Suprapubic skin (tissue), 4 donors: ENCODE measurements around the gene WASF2. TPM values are rescaled to one million over a fixed set of nuclear protein-coding genes. Genes with fewer than 3 reads are reported as not detected.

Experiments used
- DNase-seq, 2 donors: peaks; one replicate each; pipeline ENCODE4 v3.0.0-alpha.2; 2019; ENCODE audit warnings: low spot score in 2 of 2
- H3K27ac ChIP-seq: fragments of 200-600 bp; sonication (generic); one replicate; pipeline ENCODE4 v1.5.1; 2019
- H3K27me3 ChIP-seq: fragments of 200-600 bp; sonication (generic); one replicate; pipeline ENCODE4 v1.5.1; 2019
- H3K36me3 ChIP-seq: fragments of 200-600 bp; sonication (generic); one replicate; pipeline ENCODE4 v1.5.1; 2019
- H3K4me1 ChIP-seq: fragments of 200-600 bp; sonication (generic); one replicate; pipeline ENCODE4 v1.5.1; 2019
- H3K4me3 ChIP-seq: fragments of 200-600 bp; sonication (generic); one replicate; pipeline ENCODE4 v1.5.1; 2019; ENCODE audit warnings: mild to moderate bottlenecking
- H3K9me3 ChIP-seq: fragments of 200-600 bp; sonication (generic); one replicate; pipeline ENCODE4 v1.5.1; 2019
- EP300 ChIP-seq: sonication (generic); formaldehyde crosslinking; IDR thresholded peaks from one replicate; pipeline ENCODE4 v1.6.1; 2017; ENCODE audit warnings: antibody characterized with exemption
- POLR2A ChIP-seq, 2 donors: fragments of 450-650 bp; IDR thresholded peaks; one replicate each; pipeline ENCODE4 v1.6.1; 2017; ENCODE audit warnings: antibody characterized with exemption in 2 of 2, mild to moderate bottlenecking in 2 of 2, moderate library complexity in 2 of 2
- POLR2AphosphoS5 ChIP-seq, 3 donors: sonication (generic); formaldehyde crosslinking; IDR thresholded peaks; one replicate each; pipeline ENCODE4 v1.6.1; 2017; ENCODE audit warnings: antibody characterized with exemption in 3 of 3
- WGBS: methylation state at CpG from one replicate; pipeline ENCODE4 v1.1.5; 2018; 5-methylcytosine and 5-hydroxymethylcytosine counted together
- total RNA-seq, 4 donors: library from RNA; depleted of rRNA; stranded (reverse); fragments of >200 nt; gene quantifications; one replicate each; pipeline ENCODE4 v1.1.0, GENCODE V29; 2016
- TF ChIP-seq, protein P1 (sequence below), 2 donors: fragments of 200-600 bp in 1 of 2; fragments of 450-650 bp in 1 of 2; sonication (generic) in 1 of 2; IDR thresholded peaks; one replicate each; pipeline ENCODE4 v1.5.1; 2016 to 2019; ENCODE audit warnings: antibody characterized with exemption in 2 of 2, mild to moderate bottlenecking in 1 of 2, moderate library complexity in 1 of 2

The WASF2 gene
- total RNA-seq, 4 donors from 2014 or later: 69.0 to 96.0 (median 90.4) TPM

- Histone ChIP-seq H3K36me3 (no peaks in the 10 kb centered on the region), H3K4me1 (peaks cover 58% of the 10 kb centered on the region), H3K9me3 (no peaks in the 10 kb centered on the region), H3K4me3 (peak overlapping the region; percentile 72), H3K27ac (peak overlapping the region; percentile 95), H3K27me3 (no peaks in the 10 kb centered on the region)
- 0% methylated on average over 5 of the region's 26 CpGs for WGBS
- DNase-seq: no peak
- TF ChIP-seq, protein P1, sequence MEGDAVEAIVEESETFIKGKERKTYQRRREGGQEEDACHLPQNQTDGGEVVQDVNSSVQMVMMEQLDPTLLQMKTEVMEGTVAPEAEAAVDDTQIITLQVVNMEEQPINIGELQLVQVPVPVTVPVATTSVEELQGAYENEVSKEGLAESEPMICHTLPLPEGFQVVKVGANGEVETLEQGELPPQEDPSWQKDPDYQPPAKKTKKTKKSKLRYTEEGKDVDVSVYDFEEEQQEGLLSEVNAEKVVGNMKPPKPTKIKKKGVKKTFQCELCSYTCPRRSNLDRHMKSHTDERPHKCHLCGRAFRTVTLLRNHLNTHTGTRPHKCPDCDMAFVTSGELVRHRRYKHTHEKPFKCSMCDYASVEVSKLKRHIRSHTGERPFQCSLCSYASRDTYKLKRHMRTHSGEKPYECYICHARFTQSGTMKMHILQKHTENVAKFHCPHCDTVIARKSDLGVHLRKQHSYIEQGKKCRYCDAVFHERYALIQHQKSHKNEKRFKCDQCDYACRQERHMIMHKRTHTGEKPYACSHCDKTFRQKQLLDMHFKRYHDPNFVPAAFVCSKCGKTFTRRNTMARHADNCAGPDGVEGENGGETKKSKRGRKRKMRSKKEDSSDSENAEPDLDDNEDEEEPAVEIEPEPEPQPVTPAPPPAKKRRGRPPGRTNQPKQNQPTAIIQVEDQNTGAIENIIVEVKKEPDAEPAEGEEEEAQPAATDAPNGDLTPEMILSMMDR (IDR thresholded peaks at IDR 0.05): no peak
- TF ChIP-seq POLR2AphosphoS5 (IDR thresholded peaks at IDR 0.05): no peak
- no peak for TF ChIP-seq POLR2A (IDR thresholded peaks at IDR 0.05)
- TF ChIP-seq EP300: no peak
These were observed 430 bp downstream of the WASF2 start for GRCh38 chr1:27489501-27489972.

GRCh38 chr1:27487966-27488884 lies 1.7 kb downstream of the WASF2 start:
- no peaks in the 10 kb centered on the region for H3K36me3 ChIP-seq
- TF ChIP-seq, protein P1 (IDR thresholded peaks at IDR 0.05): no peak
- TF ChIP-seq POLR2AphosphoS5 (IDR thresholded peaks at IDR 0.05): no peak
- no peak for TF ChIP-seq POLR2A (IDR thresholded peaks at IDR 0.05)
- TF ChIP-seq EP300: no peak
- peak overlapping the region; percentile 95 for H3K27ac ChIP-seq
- H3K4me1 ChIP-seq: peaks cover 65% of the 10 kb centered on the region
- WGBS: 4% methylated on average over 6 of the region's 6 CpGs
- H3K4me3 ChIP-seq: peak overlapping the region; percentile 72
- peak in 1 of 2 donors; percentile 18 for DNase-seq
- no peaks in the 10 kb centered on the region for H3K9me3 ChIP-seq
- H3K27me3 ChIP-seq: no peaks in the 10 kb centered on the region

GRCh38 chr1:27485363-27485762 lies 4.6 kb downstream of the WASF2 start:
- WGBS: 100% methylated on average over 1 of the region's 1 CpG
- Histone ChIP-seq H3K27ac (no peak overlapping the region), H3K9me3 (no peaks in the 10 kb centered on the region), H3K27me3 (no peaks in the 10 kb centered on the region), H3K4me1 (peaks cover 60% of the 10 kb centered on the region), H3K4me3 (no peak overlapping the region), H3K36me3 (no peaks in the 10 kb centered on the region)
- TF ChIP-seq POLR2A (IDR thresholded peaks at IDR 0.05) (no peak), EP300 (no peak)
- DNase-seq: no peak

- DNase-seq: no peak
- no peaks in the 10 kb centered on the region for H3K36me3 ChIP-seq
- H3K27me3 ChIP-seq: no peaks in the 10 kb centered on the region
- peaks cover 66% of the 10 kb centered on the region for H3K4me1 ChIP-seq
- H3K9me3 ChIP-seq: no peaks in the 10 kb centered on the region
- WGBS: 93% methylated on average over 2 of the region's 2 CpGs
- no peak overlapping the region for H3K27ac ChIP-seq
- no peak overlapping the region for H3K4me3 ChIP-seq
- TF ChIP-seq POLR2AphosphoS5 (IDR thresholded peaks at IDR 0.05): no peak
- TF ChIP-seq POLR2A (IDR thresholded peaks at IDR 0.05): no peak
- TF ChIP-seq, protein P1 (IDR thresholded peaks at IDR 0.05): no peak
- no peak for TF ChIP-seq EP300
These were observed 6.3 kb downstream of the WASF2 start for GRCh38 chr1:27483659-27484058.

GRCh38 chr1:27481994-27482620 lies 7.9 kb downstream of the WASF2 start:
- Histone ChIP-seq H3K4me1 (peaks cover 59% of the 10 kb centered on the region), H3K27ac (no peak overlapping the region), H3K9me3 (no peaks in the 10 kb centered on the region), H3K27me3 (no peaks in the 10 kb centered on the region), H3K4me3 (no peak overlapping the region), H3K36me3 (no peaks in the 10 kb centered on the region)
- 57% methylated on average over 2 of the region's 2 CpGs for WGBS
- TF ChIP-seq POLR2AphosphoS5 (IDR thresholded peaks at IDR 0.05) (no peak), POLR2A (IDR thresholded peaks at IDR 0.05) (no peak), EP300 (no peak)
- TF ChIP-seq, protein P1 (IDR thresholded peaks at IDR 0.05): no peak
- DNase-seq: no peak
